ENCODE measurements around the gene PFN2.

The PFN2 gene, protein sequence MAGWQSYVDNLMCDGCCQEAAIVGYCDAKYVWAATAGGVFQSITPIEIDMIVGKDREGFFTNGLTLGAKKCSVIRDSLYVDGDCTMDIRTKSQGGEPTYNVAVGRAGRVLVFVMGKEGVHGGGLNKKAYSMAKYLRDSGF

DNA sequence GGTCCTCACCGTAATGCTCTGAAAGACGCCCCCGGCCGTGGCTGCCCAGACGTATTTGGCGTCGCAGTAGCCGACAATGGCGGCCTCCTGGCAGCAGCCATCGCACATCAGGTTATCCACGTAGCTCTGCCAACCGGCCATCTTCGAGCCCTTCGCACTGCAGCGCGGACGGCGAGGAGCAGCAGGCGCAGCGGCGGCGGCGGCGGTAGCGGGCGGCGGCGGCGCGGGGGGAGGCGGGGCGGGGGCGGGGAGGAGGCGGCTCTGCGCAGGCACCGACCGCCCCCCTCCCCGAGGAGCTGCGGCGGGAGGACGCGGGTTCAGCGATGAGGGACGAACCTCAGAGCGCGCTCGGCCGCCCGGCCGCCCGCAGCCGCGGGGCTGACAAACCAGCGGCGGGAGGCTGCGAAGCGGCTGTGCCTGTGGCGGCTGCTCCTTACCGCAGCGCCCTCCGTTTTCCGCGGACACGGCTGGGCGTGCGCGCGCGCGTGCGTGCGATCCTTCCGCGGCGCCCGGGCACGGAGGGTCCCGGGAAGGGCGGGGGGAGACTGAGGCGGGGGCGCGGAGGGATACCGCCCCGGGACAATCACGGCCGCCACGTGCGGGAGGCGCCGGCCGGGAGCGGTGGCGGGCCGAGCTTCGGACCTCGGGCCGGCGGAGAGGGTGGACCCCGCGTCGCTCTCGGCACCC, at the start of gene PFN2:
Gene PFN2 (minus strand): TSS at position 180 of the 687 bp plus-strand sequence. CDS start 39 bp downstream, at position 141.
- Histone ChIP-seq H3K27ac (ENCODE audit: low read depth, low read length) (peak within 1 kb of the TSS; percentile 55), H3K4me1 (ENCODE audit: control insufficient read depth in 1 of 2, insufficient read depth in 2 of 2, low read length in 2 of 2) (peaks cover 4 to 7% of the 10 kb centered on the region in 2 donors), H3K9ac (ENCODE audit: low read depth in 1 of 2, low read length in 2 of 2) (peak within 1 kb of the TSS; percentile 10), H3K9me3 (ENCODE audit: control insufficient read depth in 1 of 2, low read length in 2 of 2) (no peaks in the 10 kb centered on the region), H3K27me3 (ENCODE audit: control insufficient read depth in 1 of 2, insufficient read depth in 2 of 2, low read length in 2 of 2) (peaks cover 6 to 12% of the 10 kb centered on the region in 2 donors), H3K36me3 (ENCODE audit: control insufficient read depth in 1 of 2, insufficient read depth in 2 of 2, low read length in 2 of 2) (peaks cover 0 to under 1% of the 10 kb centered on the region in 2 donors), H3K4me3 (ENCODE audit: low read depth in 1 of 2, low read length in 2 of 2) (peak within 1 kb of the TSS; percentile 71 to 76)

DNA sequence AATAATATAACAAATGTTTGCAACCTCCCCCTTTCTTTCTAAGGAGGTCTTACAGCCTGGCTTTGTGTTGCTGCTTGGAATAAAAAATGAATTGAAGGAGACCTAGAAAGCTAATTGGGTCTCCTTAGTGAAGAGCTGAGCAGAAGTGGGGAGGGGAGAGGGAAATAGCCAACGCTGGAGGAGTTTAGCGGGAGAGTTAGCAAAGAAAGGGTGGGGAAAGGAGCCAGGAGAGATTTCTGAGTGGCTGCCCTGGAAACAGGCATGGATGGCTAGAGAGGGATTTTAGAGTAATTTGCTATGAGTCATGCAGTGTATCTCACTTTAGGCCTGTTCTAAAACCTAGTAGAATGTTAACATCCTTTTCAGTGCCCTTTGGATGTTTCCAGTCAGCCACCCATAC, 45.2 kb upstream of the PFN2 start:
- H3K9me3 ChIP-seq (ENCODE audit: control insufficient read depth in 1 of 2, low read length in 2 of 2), result no peaks in the 10 kb centered on the region
- no peak overlapping the region for H3K27ac ChIP-seq (ENCODE audit: low read depth, low read length)
- no peak overlapping the region for H3K4me3 ChIP-seq (ENCODE audit: low read depth in 1 of 2, low read length in 2 of 2)
- no peaks in the 10 kb centered on the region for H3K27me3 ChIP-seq (ENCODE audit: control insufficient read depth in 1 of 2, insufficient read depth in 2 of 2, low read length in 2 of 2)
- H3K36me3 ChIP-seq (ENCODE audit: control insufficient read depth in 1 of 2, insufficient read depth in 2 of 2, low read length in 2 of 2), result no peaks in the 10 kb centered on the region
- H3K9ac ChIP-seq (ENCODE audit: low read depth in 1 of 2, low read length in 2 of 2), result no peak overlapping the region
- H3K4me1 ChIP-seq (ENCODE audit: control insufficient read depth in 1 of 2, insufficient read depth in 2 of 2, low read length in 2 of 2), result no peaks in the 10 kb centered on the region

DNA sequence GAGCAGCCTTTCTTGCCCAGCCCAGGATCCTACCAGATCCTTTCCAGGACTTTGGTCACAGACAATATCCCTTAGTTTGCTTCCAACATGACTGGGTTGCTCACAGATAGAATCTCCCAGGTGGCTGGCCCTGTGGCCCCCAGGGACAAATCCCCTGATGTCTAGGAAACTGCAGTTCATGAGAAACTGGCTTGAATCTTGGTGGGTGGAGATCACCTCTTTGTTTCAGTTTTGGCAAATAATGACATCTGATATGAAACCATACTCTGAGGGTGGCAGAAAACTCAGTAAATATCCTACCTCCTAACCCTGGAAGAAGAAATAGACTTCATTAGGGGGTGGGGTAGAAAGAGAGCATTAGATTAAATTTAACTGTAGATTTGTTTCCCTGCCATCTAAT, 44.1 kb upstream of the PFN2 start:
- H3K27ac ChIP-seq (ENCODE audit: low read depth, low read length), result no peak overlapping the region
- no peaks in the 10 kb centered on the region for H3K9me3 ChIP-seq (ENCODE audit: control insufficient read depth in 1 of 2, low read length in 2 of 2)
- H3K36me3 ChIP-seq (ENCODE audit: control insufficient read depth in 1 of 2, insufficient read depth in 2 of 2, low read length in 2 of 2), result no peaks in the 10 kb centered on the region
- H3K4me3 ChIP-seq (ENCODE audit: low read depth in 1 of 2, low read length in 2 of 2), result no peak overlapping the region
- H3K4me1 ChIP-seq (ENCODE audit: control insufficient read depth in 1 of 2, insufficient read depth in 2 of 2, low read length in 2 of 2), result no peaks in the 10 kb centered on the region
- H3K9ac ChIP-seq (ENCODE audit: low read depth in 1 of 2, low read length in 2 of 2), result no peak overlapping the region
- no peaks in the 10 kb centered on the region for H3K27me3 ChIP-seq (ENCODE audit: control insufficient read depth in 1 of 2, insufficient read depth in 2 of 2, low read length in 2 of 2)

DNA sequence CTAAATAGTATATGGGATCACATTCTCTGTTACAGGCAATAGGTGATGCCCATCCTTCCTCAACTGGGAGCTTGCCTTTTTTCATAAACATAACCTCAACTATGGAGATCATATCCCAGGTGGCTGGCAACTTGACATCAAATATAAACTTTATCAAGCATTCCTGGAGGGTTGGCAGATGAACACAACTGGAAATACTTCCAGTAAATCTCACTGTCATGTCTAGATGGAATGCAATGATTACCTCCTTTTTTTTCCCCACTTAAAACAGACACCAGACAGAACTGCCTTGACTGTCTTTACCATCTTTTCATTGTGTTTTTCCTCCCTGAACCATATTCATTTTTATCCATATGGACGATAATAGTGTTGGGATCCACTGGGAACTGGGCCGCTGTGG, 43.1 kb upstream of the PFN2 start:
- H3K4me1 ChIP-seq (ENCODE audit: control insufficient read depth in 1 of 2, insufficient read depth in 2 of 2, low read length in 2 of 2), result no peaks in the 10 kb centered on the region
- no peaks in the 10 kb centered on the region for H3K27me3 ChIP-seq (ENCODE audit: control insufficient read depth in 1 of 2, insufficient read depth in 2 of 2, low read length in 2 of 2)
- H3K9me3 ChIP-seq (ENCODE audit: control insufficient read depth in 1 of 2, low read length in 2 of 2), result no peaks in the 10 kb centered on the region
- H3K36me3 ChIP-seq (ENCODE audit: control insufficient read depth in 1 of 2, insufficient read depth in 2 of 2, low read length in 2 of 2), result no peaks in the 10 kb centered on the region
- no peak overlapping the region for H3K27ac ChIP-seq (ENCODE audit: low read depth, low read length)
- H3K4me3 ChIP-seq (ENCODE audit: low read depth in 1 of 2, low read length in 2 of 2), result no peak overlapping the region
- H3K9ac ChIP-seq (ENCODE audit: low read depth in 1 of 2, low read length in 2 of 2), result no peak overlapping the region

DNA sequence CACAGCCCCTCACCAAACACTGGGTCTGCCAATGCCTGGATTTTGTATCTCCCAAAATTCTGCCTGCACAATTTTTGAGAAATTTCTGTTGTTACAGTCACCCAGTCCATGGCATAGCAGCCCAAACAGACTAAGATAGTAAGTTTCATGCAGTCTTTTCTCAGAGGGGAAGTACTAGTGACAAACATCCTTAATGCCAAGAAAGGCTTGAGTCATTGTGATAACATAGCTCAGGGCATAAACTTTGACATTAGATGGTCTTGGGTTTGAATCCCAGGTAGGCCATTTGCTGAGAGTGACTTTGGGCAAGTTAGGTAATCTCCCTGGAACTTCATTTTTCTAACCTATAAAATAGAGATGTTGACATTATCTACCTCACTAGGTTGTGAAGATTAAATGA, 36.1 kb upstream of the PFN2 start:
- Histone ChIP-seq H3K4me1 (ENCODE audit: control insufficient read depth in 1 of 2, insufficient read depth in 2 of 2, low read length in 2 of 2) (no peaks in the 10 kb centered on the region), H3K27me3 (ENCODE audit: control insufficient read depth in 1 of 2, insufficient read depth in 2 of 2, low read length in 2 of 2) (no peaks in the 10 kb centered on the region), H3K9ac (ENCODE audit: low read depth in 1 of 2, low read length in 2 of 2) (no peak overlapping the region), H3K4me3 (ENCODE audit: low read depth in 1 of 2, low read length in 2 of 2) (no peak overlapping the region), H3K27ac (ENCODE audit: low read depth, low read length) (no peak overlapping the region), H3K36me3 (ENCODE audit: control insufficient read depth in 1 of 2, insufficient read depth in 2 of 2, low read length in 2 of 2) (no peaks in the 10 kb centered on the region), H3K9me3 (ENCODE audit: control insufficient read depth in 1 of 2, low read length in 2 of 2) (no peaks in the 10 kb centered on the region)

DNA sequence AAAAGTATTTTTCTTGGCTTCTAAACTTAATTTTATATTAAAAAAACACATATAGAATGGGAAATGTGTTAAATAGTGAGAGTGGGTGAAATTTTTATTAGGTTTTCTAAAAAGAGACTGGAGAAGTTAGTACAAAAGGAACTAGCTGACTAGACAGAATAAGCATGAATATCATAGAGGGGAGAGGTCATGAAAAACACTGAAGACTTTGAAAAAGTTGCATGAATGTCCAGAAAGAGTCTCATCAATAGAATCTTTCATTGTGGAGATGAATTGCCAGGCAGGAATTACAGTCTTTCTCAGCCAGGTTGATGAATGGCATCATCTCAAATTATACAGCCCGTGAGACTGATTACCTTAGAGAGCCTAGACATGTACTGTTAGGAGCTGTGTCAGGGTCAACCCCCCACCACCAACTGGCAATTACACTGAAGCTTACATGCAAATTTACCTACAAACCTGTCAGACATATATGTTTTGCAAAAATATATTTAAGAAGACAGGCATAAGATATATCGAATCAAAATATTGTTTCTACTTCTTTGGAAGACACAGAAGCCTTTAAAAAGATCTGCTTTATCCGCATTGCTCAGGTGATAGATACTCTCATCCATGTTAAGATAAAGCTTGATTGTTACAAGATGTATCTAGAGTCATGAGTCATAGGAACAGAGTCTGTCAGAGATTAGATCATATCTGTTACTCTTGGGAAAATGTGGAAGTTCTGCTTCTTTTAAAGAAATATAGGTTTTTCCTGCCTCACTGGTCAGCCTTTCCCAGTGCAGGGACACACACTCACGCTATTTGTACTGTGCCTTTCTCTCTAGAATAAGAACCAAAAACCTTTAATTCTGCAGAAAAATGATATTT, 34.8 kb upstream of the PFN2 start:
- H3K9ac ChIP-seq (ENCODE audit: low read depth in 1 of 2, low read length in 2 of 2), result no peak overlapping the region
- H3K27ac ChIP-seq (ENCODE audit: low read depth, low read length), result no peak overlapping the region
- no peaks in the 10 kb centered on the region for H3K27me3 ChIP-seq (ENCODE audit: control insufficient read depth in 1 of 2, insufficient read depth in 2 of 2, low read length in 2 of 2)
- no peaks in the 10 kb centered on the region for H3K4me1 ChIP-seq (ENCODE audit: control insufficient read depth in 1 of 2, insufficient read depth in 2 of 2, low read length in 2 of 2)
- H3K4me3 ChIP-seq (ENCODE audit: low read depth in 1 of 2, low read length in 2 of 2), result no peak overlapping the region
- no peaks in the 10 kb centered on the region for H3K36me3 ChIP-seq (ENCODE audit: control insufficient read depth in 1 of 2, insufficient read depth in 2 of 2, low read length in 2 of 2)
- H3K9me3 ChIP-seq (ENCODE audit: control insufficient read depth in 1 of 2, low read length in 2 of 2), result no peaks in the 10 kb centered on the region

DNA sequence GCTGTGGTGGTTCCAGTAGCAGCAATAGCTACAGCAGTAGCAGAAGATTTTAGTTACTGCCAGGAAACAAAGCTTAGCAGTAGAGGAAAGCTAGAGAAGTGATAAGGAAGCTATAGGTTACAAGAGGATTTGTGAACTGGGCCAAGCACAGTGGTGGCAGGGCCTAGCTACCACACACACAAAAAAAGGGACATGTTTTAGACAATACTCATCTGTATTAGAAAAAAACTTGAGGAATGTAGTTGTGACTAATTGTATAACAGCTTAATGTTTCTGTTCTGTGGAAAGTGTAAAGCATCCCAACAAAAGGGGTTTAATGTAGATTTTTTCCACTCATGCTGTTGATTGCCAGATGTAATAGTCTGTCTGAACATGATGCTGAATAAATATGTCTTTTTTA, 29.9 kb upstream of the PFN2 start:
- no peaks in the 10 kb centered on the region for H3K36me3 ChIP-seq (ENCODE audit: control insufficient read depth in 1 of 2, insufficient read depth in 2 of 2, low read length in 2 of 2)
- no peaks in the 10 kb centered on the region for H3K27me3 ChIP-seq (ENCODE audit: control insufficient read depth in 1 of 2, insufficient read depth in 2 of 2, low read length in 2 of 2)
- no peak overlapping the region for H3K27ac ChIP-seq (ENCODE audit: low read depth, low read length)
- H3K4me1 ChIP-seq (ENCODE audit: control insufficient read depth in 1 of 2, insufficient read depth in 2 of 2, low read length in 2 of 2), result no peaks in the 10 kb centered on the region
- H3K9ac ChIP-seq (ENCODE audit: low read depth in 1 of 2, low read length in 2 of 2), result no peak overlapping the region
- peaks cover 0 to 7% of the 10 kb centered on the region in 2 donors for H3K9me3 ChIP-seq (ENCODE audit: control insufficient read depth in 1 of 2, low read length in 2 of 2)
- H3K4me3 ChIP-seq (ENCODE audit: low read depth in 1 of 2, low read length in 2 of 2), result no peak overlapping the region

DNA sequence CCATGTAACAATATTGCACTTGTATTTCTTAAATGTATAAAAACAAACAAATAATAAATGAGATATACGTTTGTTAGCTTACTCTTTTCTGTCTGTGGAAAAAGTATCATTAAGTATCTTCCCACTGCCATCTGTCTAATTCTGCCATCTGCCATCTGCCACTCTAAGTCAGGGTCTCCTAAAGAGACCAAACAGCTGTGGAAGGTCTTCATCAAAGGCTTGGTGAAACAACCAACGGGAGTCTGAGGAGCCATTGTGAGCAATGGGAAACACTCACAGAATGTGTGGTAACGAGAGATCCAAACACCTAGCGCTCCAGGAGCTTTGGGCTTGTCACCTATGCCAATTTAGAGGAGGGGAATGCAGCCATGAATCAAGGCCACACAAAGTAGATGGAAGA, 28.7 kb upstream of the PFN2 start:
- H3K9ac ChIP-seq (ENCODE audit: low read depth in 1 of 2, low read length in 2 of 2), result no peak overlapping the region
- H3K27ac ChIP-seq (ENCODE audit: low read depth, low read length), result no peak overlapping the region
- H3K36me3 ChIP-seq (ENCODE audit: control insufficient read depth in 1 of 2, insufficient read depth in 2 of 2, low read length in 2 of 2), result no peaks in the 10 kb centered on the region
- H3K4me1 ChIP-seq (ENCODE audit: control insufficient read depth in 1 of 2, insufficient read depth in 2 of 2, low read length in 2 of 2), result no peaks in the 10 kb centered on the region
- no peaks in the 10 kb centered on the region for H3K27me3 ChIP-seq (ENCODE audit: control insufficient read depth in 1 of 2, insufficient read depth in 2 of 2, low read length in 2 of 2)
- peaks cover 2 to 15% of the 10 kb centered on the region in 2 donors for H3K9me3 ChIP-seq (ENCODE audit: control insufficient read depth in 1 of 2, low read length in 2 of 2)
- no peak overlapping the region for H3K4me3 ChIP-seq (ENCODE audit: low read depth in 1 of 2, low read length in 2 of 2)

DNA sequence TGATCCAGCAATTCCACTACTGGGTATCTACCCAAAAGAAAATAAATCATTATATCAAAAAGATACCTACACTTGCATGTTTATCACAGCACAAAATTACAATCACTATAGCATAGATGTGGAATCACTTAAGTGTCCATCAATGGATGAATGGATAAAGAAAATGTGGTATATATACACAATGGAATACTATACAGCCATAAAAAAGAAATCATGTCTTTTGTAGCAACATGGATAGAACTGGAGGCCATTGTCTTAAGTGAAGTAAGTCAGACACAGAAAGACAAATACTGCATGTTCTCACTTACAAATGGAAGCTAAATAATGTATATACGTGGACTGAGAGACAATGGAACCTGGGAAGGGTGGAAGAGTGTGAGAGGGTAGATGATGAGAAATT, 28.3 kb upstream of the PFN2 start:
- Histone ChIP-seq H3K27me3 (ENCODE audit: control insufficient read depth in 1 of 2, insufficient read depth in 2 of 2, low read length in 2 of 2) (no peaks in the 10 kb centered on the region), H3K36me3 (ENCODE audit: control insufficient read depth in 1 of 2, insufficient read depth in 2 of 2, low read length in 2 of 2) (no peaks in the 10 kb centered on the region), H3K9me3 (ENCODE audit: control insufficient read depth in 1 of 2, low read length in 2 of 2) (peaks cover 2 to 15% of the 10 kb centered on the region in 2 donors), H3K4me3 (ENCODE audit: low read depth in 1 of 2, low read length in 2 of 2) (no peak overlapping the region), H3K9ac (ENCODE audit: low read depth in 1 of 2, low read length in 2 of 2) (no peak overlapping the region), H3K4me1 (ENCODE audit: control insufficient read depth in 1 of 2, insufficient read depth in 2 of 2, low read length in 2 of 2) (no peaks in the 10 kb centered on the region), H3K27ac (ENCODE audit: low read depth, low read length) (no peak overlapping the region)

DNA sequence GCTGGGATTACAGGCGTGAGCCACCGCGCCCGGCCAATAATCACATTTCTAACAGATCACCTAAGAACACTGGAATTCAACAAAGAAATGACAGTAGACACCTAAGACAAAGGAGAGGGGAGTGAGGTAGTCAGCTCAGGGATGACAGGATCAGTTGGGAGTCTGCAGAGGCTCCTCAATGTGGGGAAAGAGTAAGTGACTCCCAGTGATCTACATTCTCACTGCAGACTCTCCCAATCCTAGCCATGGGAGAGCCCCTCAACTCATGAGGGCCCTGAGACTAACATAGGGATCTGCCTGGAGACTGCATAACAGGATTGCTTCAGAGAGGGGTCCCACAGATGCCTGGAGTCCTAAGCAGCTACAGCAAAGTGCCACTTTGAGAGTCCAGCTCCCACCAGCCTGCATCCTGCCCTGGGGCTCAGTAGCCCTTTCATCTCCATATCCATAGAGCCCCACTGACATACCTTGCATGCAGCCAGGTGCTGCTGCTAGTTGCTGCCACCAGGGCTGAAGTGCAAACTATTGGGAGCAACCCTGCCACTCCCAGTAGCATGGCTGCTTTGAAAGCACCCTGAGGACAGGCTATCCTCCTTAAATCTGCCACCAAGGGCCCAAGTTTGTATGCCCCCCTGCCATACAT, 21.8 kb upstream of the PFN2 start:
- H3K4me1 ChIP-seq (ENCODE audit: control insufficient read depth in 1 of 2, insufficient read depth in 2 of 2, low read length in 2 of 2), result no peaks in the 10 kb centered on the region
- no peak overlapping the region for H3K9ac ChIP-seq (ENCODE audit: low read depth in 1 of 2, low read length in 2 of 2)
- H3K4me3 ChIP-seq (ENCODE audit: low read depth in 1 of 2, low read length in 2 of 2), result no peak overlapping the region
- H3K9me3 ChIP-seq (ENCODE audit: control insufficient read depth in 1 of 2, low read length in 2 of 2), result peaks cover 2 to 8% of the 10 kb centered on the region in 2 donors
- H3K27me3 ChIP-seq (ENCODE audit: control insufficient read depth in 1 of 2, insufficient read depth in 2 of 2, low read length in 2 of 2), result no peaks in the 10 kb centered on the region
- H3K36me3 ChIP-seq (ENCODE audit: control insufficient read depth in 1 of 2, insufficient read depth in 2 of 2, low read length in 2 of 2), result no peaks in the 10 kb centered on the region
- no peak overlapping the region for H3K27ac ChIP-seq (ENCODE audit: low read depth, low read length)

All from duodenal mucosa (tissue), 2 donors.